Measurements from ENCODE around the gene PDE6G.

- no peak for TF ChIP-seq CTCF (IDR thresholded peaks at IDR 0.05)
- TF ChIP-seq POLR2A (IDR thresholded peaks at IDR 0.05), result no peak
Measured at GRCh38 chr17:81683208-81683583, 26.9 kb upstream of the PDE6G start.
